DMS 273 (cell line): ENCODE results near the gene TCP11L2.
"Not testable (repeated sequence)": the region's sequence is repeated elsewhere in the genome, so short reads cannot be mapped to it uniquely, and the experiment has no call there.

ENCODE experiments used
- DNase-seq: peaks from one replicate; lab custom pipeline; 2025; ENCODE audit not compliant: unreplicated experiment; lab: John Stamatoyannopoulos, UW

TCP11L2 gene

GRCh38 chr12:106305376-106305775 lies 2.8 kb downstream of the TCP11L2 start:
- no peak for DNase-seq

GRCh38 chr12:106307181-106307580 lies 4.6 kb downstream of the TCP11L2 start:
- DNase-seq: no peak

- no peak for DNase-seq
Measured at GRCh38 chr12:106308121-106308520, 5.6 kb downstream of the TCP11L2 start.

- no peak for DNase-seq
Measured at GRCh38 chr12:106308611-106309010, 6.1 kb downstream of the TCP11L2 start.

- no peak for DNase-seq
Measured at GRCh38 chr12:106309671-106310505, 7.4 kb downstream of the TCP11L2 start.

- DNase-seq: no peak
Measured at GRCh38 chr12:106310687-106311086, 8.2 kb downstream of the TCP11L2 start.

- peak; percentile 8 for DNase-seq
Measured at GRCh38 chr12:106311139-106311538, 8.6 kb downstream of the TCP11L2 start.

GRCh38 chr12:106313413-106313812 lies 10.9 kb downstream of the TCP11L2 start:
- DNase-seq: not testable (repeated sequence)

- no peak for DNase-seq
Measured at GRCh38 chr12:106315523-106315922, 13.0 kb downstream of the TCP11L2 start.

GRCh38 chr12:106317406-106318082 lies 15.0 kb downstream of the TCP11L2 start:
- peak; percentile 74 for DNase-seq

- no peak for DNase-seq
Measured at GRCh38 chr12:106321139-106321850, 18.8 kb downstream of the TCP11L2 start.

GRCh38 chr12:106323537-106323936 lies 21.0 kb downstream of the TCP11L2 start:
- DNase-seq: no peak

- no peak for DNase-seq
Measured at GRCh38 chr12:106327309-106327869, 24.9 kb downstream of the TCP11L2 start.

- DNase-seq: no peak
Measured at GRCh38 chr12:106328735-106329134, 26.2 kb downstream of the TCP11L2 start.

GRCh38 chr12:106329231-106329982 lies 26.9 kb downstream of the TCP11L2 start:
- no peak for DNase-seq

GRCh38 chr12:106331599-106331998 lies 29.1 kb downstream of the TCP11L2 start:
- DNase-seq: peak; percentile 77

GRCh38 chr12:106332536-106332935 lies 30.0 kb downstream of the TCP11L2 start:
- no peak for DNase-seq

- DNase-seq: no peak
Measured at GRCh38 chr12:106333010-106333409, 30.5 kb downstream of the TCP11L2 start.

- DNase-seq: no peak
Measured at GRCh38 chr12:106333756-106334155, 31.2 kb downstream of the TCP11L2 start.

GRCh38 chr12:106341086-106341877 lies 38.7 kb downstream of the TCP11L2 start:
- DNase-seq: peak; percentile 65
